H1 (cell line): ENCODE results near the gene KCNA2.

Experiments
- POLR2A ChIP-seq, 2 experiments: IDR thresholded peaks; 1 replicate in 1 of 2; 2 replicates in 1 of 2; pipeline ENCODE4 v1.6.1; 2011; ENCODE audit warnings: low read depth in 2 of 2, low read length in 2 of 2, mild to moderate bottlenecking in 2 of 2; ENCODE audit errors: control extremely low read depth in 1 of 2
- TF ChIP-seq, protein P1 (sequence below), 3 experiments: IDR thresholded peaks; 1 replicate in 2 of 3; 2 replicates in 1 of 3; pipeline versions ENCODE4 v1.5.1 to v1.6.1; 2011; ENCODE audit warnings: low read length in 3 of 3, mild to moderate bottlenecking in 3 of 3, inconsistent platforms in 2 of 3, low read depth in 1 of 3, moderate library complexity in 1 of 3; ENCODE audit not compliant: insufficient read depth in 1 of 3; ENCODE audit errors: control extremely low read depth in 1 of 3

DNA sequence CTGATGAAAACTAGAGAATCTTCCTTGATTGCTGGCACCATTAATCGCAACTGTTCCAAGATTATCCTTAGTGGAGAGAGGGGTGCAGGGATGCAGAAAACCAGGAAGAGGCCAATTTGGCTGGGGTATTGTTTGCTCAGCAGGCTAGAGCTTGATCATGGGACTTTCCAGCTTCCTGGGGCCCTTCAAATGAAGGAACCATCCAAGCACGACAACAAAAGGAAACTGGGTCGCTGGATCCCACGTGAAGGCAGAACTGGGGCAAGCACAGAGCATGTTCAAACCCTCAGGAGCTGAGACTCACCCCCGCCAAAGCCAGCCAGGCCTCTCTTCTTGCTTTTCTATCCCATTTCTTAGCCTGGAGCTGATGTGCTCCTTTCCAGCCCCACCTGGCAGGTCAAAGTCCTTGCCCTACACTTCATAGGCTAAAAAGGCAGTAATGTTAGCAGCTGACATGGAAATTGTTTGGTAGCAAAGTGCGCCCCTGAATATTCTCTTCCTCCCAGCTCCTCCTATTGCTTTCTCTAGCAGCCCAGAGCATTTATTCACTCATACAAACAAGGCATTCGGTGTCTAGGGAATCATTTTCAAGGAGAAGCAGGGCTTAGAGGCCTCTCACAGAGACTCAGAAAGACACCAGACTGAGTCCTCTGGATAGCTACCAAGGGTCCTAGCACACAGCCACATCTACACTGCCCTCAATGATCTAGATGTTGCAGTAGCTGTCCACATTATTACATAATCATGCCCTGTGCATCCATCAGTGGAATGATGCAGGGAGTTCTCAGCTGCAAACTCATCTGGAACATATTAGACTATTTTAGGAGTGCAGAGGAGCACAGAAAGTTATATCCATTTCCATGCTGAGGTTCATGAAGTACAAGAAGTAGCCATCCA lies 11.5 kb downstream of the KCNA2 start:
- no peak for TF ChIP-seq POLR2A (IDR thresholded peaks at IDR 0.05; ENCODE audit: control extremely low read depth in 1 of 2, low read depth in 2 of 2, low read length in 2 of 2)
- TF ChIP-seq, protein P1, sequence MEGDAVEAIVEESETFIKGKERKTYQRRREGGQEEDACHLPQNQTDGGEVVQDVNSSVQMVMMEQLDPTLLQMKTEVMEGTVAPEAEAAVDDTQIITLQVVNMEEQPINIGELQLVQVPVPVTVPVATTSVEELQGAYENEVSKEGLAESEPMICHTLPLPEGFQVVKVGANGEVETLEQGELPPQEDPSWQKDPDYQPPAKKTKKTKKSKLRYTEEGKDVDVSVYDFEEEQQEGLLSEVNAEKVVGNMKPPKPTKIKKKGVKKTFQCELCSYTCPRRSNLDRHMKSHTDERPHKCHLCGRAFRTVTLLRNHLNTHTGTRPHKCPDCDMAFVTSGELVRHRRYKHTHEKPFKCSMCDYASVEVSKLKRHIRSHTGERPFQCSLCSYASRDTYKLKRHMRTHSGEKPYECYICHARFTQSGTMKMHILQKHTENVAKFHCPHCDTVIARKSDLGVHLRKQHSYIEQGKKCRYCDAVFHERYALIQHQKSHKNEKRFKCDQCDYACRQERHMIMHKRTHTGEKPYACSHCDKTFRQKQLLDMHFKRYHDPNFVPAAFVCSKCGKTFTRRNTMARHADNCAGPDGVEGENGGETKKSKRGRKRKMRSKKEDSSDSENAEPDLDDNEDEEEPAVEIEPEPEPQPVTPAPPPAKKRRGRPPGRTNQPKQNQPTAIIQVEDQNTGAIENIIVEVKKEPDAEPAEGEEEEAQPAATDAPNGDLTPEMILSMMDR (IDR thresholded peaks at IDR 0.05; ENCODE audit: control extremely low read depth in 1 of 3, insufficient read depth in 1 of 3, low read depth in 1 of 3, low read length in 3 of 3): no peak
